Peyer's patch (tissue), 4 donors: Measurements from ENCODE around the gene AMPD3.

Experiments used
- POLR2A ChIP-seq, 2 donors: fragments of 450-650 bp; IDR thresholded peaks; one replicate each; pipeline ENCODE4 v1.5.1; 2017; ENCODE audit warnings: antibody characterized with exemption in 2 of 2, mild to moderate bottlenecking in 2 of 2, moderate library complexity in 2 of 2
- TF ChIP-seq, protein P1 (sequence below), 6 experiments: fragments of 450-650 bp in 4 of 6; fragments of 200-600 bp in 2 of 6; sonication (generic) in 1 of 6; IDR thresholded peaks; one replicate each; pipeline ENCODE4 v1.5.1; 2017 to 2019; ENCODE audit warnings: antibody characterized with exemption in 6 of 6, mild to moderate bottlenecking in 3 of 6, moderate library complexity in 1 of 6

DNA sequence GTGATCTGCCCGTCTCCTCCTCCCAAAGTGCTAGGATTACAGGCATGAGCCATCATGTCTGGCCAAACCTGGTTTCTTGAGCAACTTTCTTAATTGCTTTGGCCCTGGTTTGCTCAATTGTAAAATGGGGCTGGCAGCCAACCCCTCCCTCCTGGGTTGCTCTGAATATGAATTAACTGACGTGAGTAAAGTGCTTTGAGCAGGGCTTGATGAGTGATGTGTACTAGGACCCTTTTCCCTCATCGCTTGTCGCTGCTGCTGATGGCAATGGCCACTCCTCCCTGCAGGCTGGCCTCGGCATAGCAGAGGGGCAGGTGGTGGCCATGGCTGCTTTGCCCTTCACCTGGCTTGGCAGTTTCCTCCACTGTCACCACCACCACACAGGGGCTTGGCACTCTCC lies 44.4 kb downstream of the AMPD3 start:
- TF ChIP-seq, protein P1, sequence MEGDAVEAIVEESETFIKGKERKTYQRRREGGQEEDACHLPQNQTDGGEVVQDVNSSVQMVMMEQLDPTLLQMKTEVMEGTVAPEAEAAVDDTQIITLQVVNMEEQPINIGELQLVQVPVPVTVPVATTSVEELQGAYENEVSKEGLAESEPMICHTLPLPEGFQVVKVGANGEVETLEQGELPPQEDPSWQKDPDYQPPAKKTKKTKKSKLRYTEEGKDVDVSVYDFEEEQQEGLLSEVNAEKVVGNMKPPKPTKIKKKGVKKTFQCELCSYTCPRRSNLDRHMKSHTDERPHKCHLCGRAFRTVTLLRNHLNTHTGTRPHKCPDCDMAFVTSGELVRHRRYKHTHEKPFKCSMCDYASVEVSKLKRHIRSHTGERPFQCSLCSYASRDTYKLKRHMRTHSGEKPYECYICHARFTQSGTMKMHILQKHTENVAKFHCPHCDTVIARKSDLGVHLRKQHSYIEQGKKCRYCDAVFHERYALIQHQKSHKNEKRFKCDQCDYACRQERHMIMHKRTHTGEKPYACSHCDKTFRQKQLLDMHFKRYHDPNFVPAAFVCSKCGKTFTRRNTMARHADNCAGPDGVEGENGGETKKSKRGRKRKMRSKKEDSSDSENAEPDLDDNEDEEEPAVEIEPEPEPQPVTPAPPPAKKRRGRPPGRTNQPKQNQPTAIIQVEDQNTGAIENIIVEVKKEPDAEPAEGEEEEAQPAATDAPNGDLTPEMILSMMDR (IDR thresholded peaks at IDR 0.05): no peak
- TF ChIP-seq POLR2A (IDR thresholded peaks at IDR 0.05): no peak
